Suprapubic skin (tissue), 4 donors: ENCODE data around the gene MECR. TPM values are rescaled to one million over a fixed set of nuclear protein-coding genes. Genes with fewer than 3 reads are reported as not detected.

Experiments
- DNase-seq, 2 donors: peaks; one replicate each; pipeline ENCODE4 v3.0.0-alpha.2; 2019; ENCODE audit warnings: low spot score in 2 of 2
- H3K27ac ChIP-seq: fragments of 200-600 bp; sonication (generic); one replicate; pipeline ENCODE4 v1.5.1; 2019
- H3K27me3 ChIP-seq: fragments of 200-600 bp; sonication (generic); one replicate; pipeline ENCODE4 v1.5.1; 2019
- H3K36me3 ChIP-seq: fragments of 200-600 bp; sonication (generic); one replicate; pipeline ENCODE4 v1.5.1; 2019
- H3K4me1 ChIP-seq: fragments of 200-600 bp; sonication (generic); one replicate; pipeline ENCODE4 v1.5.1; 2019
- H3K4me3 ChIP-seq: fragments of 200-600 bp; sonication (generic); one replicate; pipeline ENCODE4 v1.5.1; 2019; ENCODE audit warnings: mild to moderate bottlenecking
- H3K9me3 ChIP-seq: fragments of 200-600 bp; sonication (generic); one replicate; pipeline ENCODE4 v1.5.1; 2019
- CTCF ChIP-seq, 2 donors: fragments of 200-600 bp in 1 of 2; fragments of 450-650 bp in 1 of 2; sonication (generic) in 1 of 2; IDR thresholded peaks; one replicate each; pipeline ENCODE4 v1.5.1; 2016 to 2019; ENCODE audit warnings: antibody characterized with exemption in 2 of 2, mild to moderate bottlenecking in 1 of 2, moderate library complexity in 1 of 2
- EP300 ChIP-seq: sonication (generic); formaldehyde crosslinking; IDR thresholded peaks from one replicate; pipeline ENCODE4 v1.6.1; 2017; ENCODE audit warnings: antibody characterized with exemption
- POLR2A ChIP-seq, 2 donors: fragments of 450-650 bp; IDR thresholded peaks; one replicate each; pipeline ENCODE4 v1.6.1; 2017; ENCODE audit warnings: antibody characterized with exemption in 2 of 2, mild to moderate bottlenecking in 2 of 2, moderate library complexity in 2 of 2
- POLR2AphosphoS5 ChIP-seq, 3 donors: sonication (generic); formaldehyde crosslinking; IDR thresholded peaks; one replicate each; pipeline ENCODE4 v1.6.1; 2017; ENCODE audit warnings: antibody characterized with exemption in 3 of 3
- WGBS: methylation state at CpG from one replicate; pipeline ENCODE4 v1.1.5; 2018; 5-methylcytosine and 5-hydroxymethylcytosine counted together
- total RNA-seq, 4 donors: library from RNA; depleted of rRNA; stranded (reverse); fragments of >200 nt; gene quantifications; one replicate each; pipeline ENCODE4 v1.1.0, GENCODE V29; 2016

Gene MECR
- total RNA-seq, 4 donors from 2014 or later: 23.1 to 39.3 (median 33.6) TPM

- TF ChIP-seq EP300: no peak
- TF ChIP-seq POLR2AphosphoS5 (IDR thresholded peaks at IDR 0.05): no peak
- TF ChIP-seq POLR2A (IDR thresholded peaks at IDR 0.05): no peak
- TF ChIP-seq CTCF (IDR thresholded peaks at IDR 0.05): no peak
- Histone ChIP-seq H3K36me3 (no peaks in the 10 kb centered on the region), H3K9me3 (no peaks in the 10 kb centered on the region), H3K4me1 (peaks cover 7% of the 10 kb centered on the region), H3K27ac (no peak overlapping the region), H3K27me3 (no peaks in the 10 kb centered on the region), H3K4me3 (no peak overlapping the region)
- peak in 1 of 2 donors; percentile 5 for DNase-seq
- WGBS: 85% methylated on average over 3 of the region's 3 CpGs
These were observed 44.5 kb downstream of the MECR start for GRCh38 chr1:29186252-29186651.

GRCh38 chr1:29183287-29183686 lies 47.4 kb downstream of the MECR start:
- Histone ChIP-seq H3K27ac (no peak overlapping the region), H3K9me3 (no peaks in the 10 kb centered on the region), H3K27me3 (no peaks in the 10 kb centered on the region), H3K4me1 (peaks cover 31% of the 10 kb centered on the region), H3K36me3 (peaks cover 4% of the 10 kb centered on the region), H3K4me3 (no peak overlapping the region)
- 57% methylated on average over 1 of the region's 1 CpG for WGBS
- TF ChIP-seq EP300: no peak
- DNase-seq: no peak

GRCh38 chr1:29181413-29182225 lies 49.1 kb downstream of the MECR start, which contains the start of gene SRSF4:
TSS of gene SRSF4 (minus strand) at chr1:29181900. CDS start at chr1:29181752, 148 bp downstream.
- peak; percentile 99 for DNase-seq
- Histone ChIP-seq H3K9me3 (no peaks in the 10 kb centered on the region), H3K4me1 (peaks cover 48% of the 10 kb centered on the region), H3K36me3 (peaks cover 4% of the 10 kb centered on the region), H3K27ac (peak within 1 kb of the TSS; percentile 100), H3K4me3 (peak within 1 kb of the TSS; percentile 91), H3K27me3 (no peaks in the 10 kb centered on the region)
- WGBS: 0% methylated on average over 12 of the region's 100 CpGs
- TF ChIP-seq EP300 (no peak), CTCF (IDR thresholded peaks at IDR 0.05) (peak; percentile 57 to 90), POLR2AphosphoS5 (IDR thresholded peaks at IDR 0.05) (peak in 2 of 3 donors; percentile 61 to 85), POLR2A (IDR thresholded peaks at IDR 0.05) (peak; percentile 60 to 97)

- H3K4me3 ChIP-seq: peak overlapping the region; percentile 91
- H3K27ac ChIP-seq: peak overlapping the region; percentile 100
- TF ChIP-seq POLR2AphosphoS5 (IDR thresholded peaks at IDR 0.05): no peak
- no peak for TF ChIP-seq CTCF (IDR thresholded peaks at IDR 0.05)
- no peak for TF ChIP-seq EP300
- no peak for TF ChIP-seq POLR2A (IDR thresholded peaks at IDR 0.05)
- peaks cover 4% of the 10 kb centered on the region for H3K36me3 ChIP-seq
- under 1% methylated on average over 28 of the region's 32 CpGs for WGBS
- H3K27me3 ChIP-seq: no peaks in the 10 kb centered on the region
- DNase-seq: peak in 1 of 2 donors; percentile 68
- no peaks in the 10 kb centered on the region for H3K9me3 ChIP-seq
- H3K4me1 ChIP-seq: peaks cover 56% of the 10 kb centered on the region
These were observed 50.0 kb downstream of the MECR start for GRCh38 chr1:29180497-29181412.

GRCh38 chr1:29179641-29180184 lies 51.0 kb downstream of the MECR start:
- peaks cover 4% of the 10 kb centered on the region for H3K36me3 ChIP-seq
- TF ChIP-seq POLR2A (IDR thresholded peaks at IDR 0.05): no peak
- TF ChIP-seq EP300: no peak
- TF ChIP-seq POLR2AphosphoS5 (IDR thresholded peaks at IDR 0.05): no peak
- TF ChIP-seq CTCF (IDR thresholded peaks at IDR 0.05): no peak
- H3K27ac ChIP-seq: peak overlapping the region; percentile 100
- no peaks in the 10 kb centered on the region for H3K27me3 ChIP-seq
- no peak for DNase-seq
- no peaks in the 10 kb centered on the region for H3K9me3 ChIP-seq
- peaks cover 61% of the 10 kb centered on the region for H3K4me1 ChIP-seq
- 16% methylated on average over 4 of the region's 4 CpGs for WGBS
- peak overlapping the region; percentile 91 for H3K4me3 ChIP-seq
